Renal cortex interstitium (tissue), 15 donors: ENCODE measurements around the gene C2orf76. TPM values are rescaled to one million over a fixed set of nuclear protein-coding genes. Genes with fewer than 3 reads are reported as not detected.
"Not testable (repeated sequence)": the region's sequence is repeated elsewhere in the genome, so short reads cannot be mapped to it uniquely, and the experiment has no call there.

ENCODE experiments used
- DNase-seq, 11 donors: peaks; one replicate each; pipeline ENCODE4 v3.0.0-alpha.2; 2013; ENCODE audit warnings: low read depth in 9 of 11, low spot score in 4 of 11; ENCODE audit errors: extremely low read depth in 1 of 11
- long read RNA-seq, 16 experiments: transcript quantifications; one replicate each; lab custom pipeline, GENCODE V29; 2026
- polyA plus RNA-seq, 3 donors: library from polyadenylated mRNA; unstranded; fragments of 120-200 nt; gene quantifications; one replicate each; pipeline ENCODE4 v1.2.1, GENCODE V29; 2013; ENCODE audit not compliant: insufficient read length in 3 of 3

C2orf76 gene
- 10 to 100 TPM; 14.8 to 25.6 (median 17.9) TPM for polyA plus RNA-seq
- long read RNA-seq, donor 1, partial matches to known transcripts: 71 of 419 reads
- long read RNA-seq, donor 1, other reads (novel, unspliced or antisense): 345 of 419 reads
- long read RNA-seq, donor 2, transcript C2orf76-201 (6 exons, 676 nt): major isoform, 5 of 408 reads
- long read RNA-seq, donor 2, partial matches to known transcripts: 80 of 408 reads
- long read RNA-seq, donor 2, other reads (novel, unspliced or antisense): 322 of 408 reads
- long read RNA-seq, donor 3, transcript C2orf76-201 (6 exons, 676 nt): major isoform, 8 of 562 reads
- long read RNA-seq, donor 3, partial matches to known transcripts: 548 of 562 reads
- long read RNA-seq, donor 3, other reads (novel, unspliced or antisense): 6 of 562 reads
- long read RNA-seq, donor 4, partial matches to known transcripts: 505 of 508 reads
- long read RNA-seq, donor 4, other reads (novel, unspliced or antisense): 0 of 508 reads
- long read RNA-seq, donor 5: 0 reads
- long read RNA-seq, donor 6, transcript C2orf76-201 (6 exons, 676 nt): major isoform, 5 of 389 reads
- long read RNA-seq, donor 6, partial matches to known transcripts: 379 of 389 reads
- long read RNA-seq, donor 6, other reads (novel, unspliced or antisense): 5 of 389 reads
- long read RNA-seq, donor 7, transcript C2orf76-201 (6 exons, 676 nt): major isoform, 6 of 661 reads
- long read RNA-seq, donor 7, partial matches to known transcripts: 647 of 661 reads
- long read RNA-seq, donor 7, other reads (novel, unspliced or antisense): 7 of 661 reads
- long read RNA-seq, donor 8, transcript C2orf76-201 (6 exons, 676 nt): major isoform, 7 of 938 reads
- long read RNA-seq, donor 8, partial matches to known transcripts: 919 of 938 reads
- long read RNA-seq, donor 8, other reads (novel, unspliced or antisense): 12 of 938 reads
- long read RNA-seq, donor 9, partial matches to known transcripts: 82 of 412 reads
- long read RNA-seq, donor 9, other reads (novel, unspliced or antisense): 329 of 412 reads
- long read RNA-seq, donor 10, transcript C2orf76-201 (6 exons, 676 nt): major isoform, 5 of 555 reads
- long read RNA-seq, donor 10, partial matches to known transcripts: 542 of 555 reads
- long read RNA-seq, donor 10, other reads (novel, unspliced or antisense): 8 of 555 reads
- long read RNA-seq, donor 11, partial matches to known transcripts: 310 of 314 reads
- long read RNA-seq, donor 11, other reads (novel, unspliced or antisense): 0 of 314 reads
- long read RNA-seq, donor 12, partial matches to known transcripts: 462 of 463 reads
- long read RNA-seq, donor 12, other reads (novel, unspliced or antisense): 0 of 463 reads
- long read RNA-seq, donor 13, transcript C2orf76-201 (6 exons, 676 nt): major isoform, 10 of 858 reads
- long read RNA-seq, donor 13, partial matches to known transcripts: 833 of 858 reads
- long read RNA-seq, donor 13, other reads (novel, unspliced or antisense): 14 of 858 reads
- long read RNA-seq, donor 14, partial matches to known transcripts: 712 of 722 reads
- long read RNA-seq, donor 14, other reads (novel, unspliced or antisense): 6 of 722 reads
- long read RNA-seq, donor 15: 0 reads
- long read RNA-seq, donor 16, transcript C2orf76-201 (6 exons, 676 nt): major isoform, 15 of 1,183 reads
- long read RNA-seq, donor 16, partial matches to known transcripts: 1,144 of 1,183 reads
- long read RNA-seq, donor 16, other reads (novel, unspliced or antisense): 22 of 1,183 reads

DNA sequence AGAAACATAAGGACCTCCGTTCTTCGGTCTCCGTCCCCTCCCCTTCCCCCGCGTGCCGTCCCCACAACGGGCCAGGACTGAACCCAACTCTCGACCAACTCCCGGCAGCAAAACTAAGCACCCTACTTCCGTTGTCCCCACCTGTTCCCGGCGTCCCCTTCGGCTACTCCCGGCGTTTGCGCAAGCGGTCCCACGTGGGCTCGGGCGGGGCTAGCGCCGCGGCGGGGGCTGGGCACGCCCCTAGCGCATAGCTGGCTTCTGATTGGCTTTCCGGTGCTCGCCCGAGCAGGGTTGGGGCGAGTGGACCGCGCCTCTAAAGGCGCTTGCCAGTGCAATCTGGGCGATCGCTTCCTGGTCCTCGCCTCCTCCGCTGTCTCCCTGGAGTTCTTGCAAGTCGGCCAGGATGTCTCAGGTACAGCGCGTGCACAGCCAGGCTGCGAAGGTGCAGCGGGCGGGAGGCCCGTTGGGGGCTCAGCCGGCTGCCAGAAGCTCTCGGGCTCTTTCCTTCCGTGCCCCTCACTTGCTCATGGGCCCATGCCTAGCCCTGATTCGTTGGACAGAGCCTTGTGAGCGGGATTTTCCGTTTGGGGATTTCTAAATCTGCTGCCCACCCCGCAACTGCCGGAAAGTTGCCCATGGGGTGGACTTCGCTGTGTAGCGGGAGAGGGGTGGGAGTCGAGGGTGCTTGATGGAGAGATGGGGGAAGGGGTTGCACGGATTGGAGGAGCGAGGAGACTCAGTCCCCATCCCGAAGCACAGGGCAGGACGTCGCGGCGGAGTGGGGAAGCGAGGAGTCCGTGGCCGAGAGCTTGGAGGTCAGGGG, at the start of gene C2orf76, which contains the start of gene DBI:
TSS of gene C2orf76 (minus strand) at position 186 of the 823 bp plus-strand sequence. CDS start 26,875 bp downstream, outside the sequence.
TSS of gene DBI (plus strand) at position 329 of the 823 bp plus-strand sequence. CDS start at position 404, 75 bp downstream.
- peak; percentile 85 to 94 (median 89) for DNase-seq

- DNase-seq: no peak
Observed at GRCh38 chr2:119415630-119416029, 49.0 kb upstream of the C2orf76 start.

GRCh38 chr2:119414894-119415293, 48.3 kb upstream of the C2orf76 start:
- DNase-seq: no peak

DNA sequence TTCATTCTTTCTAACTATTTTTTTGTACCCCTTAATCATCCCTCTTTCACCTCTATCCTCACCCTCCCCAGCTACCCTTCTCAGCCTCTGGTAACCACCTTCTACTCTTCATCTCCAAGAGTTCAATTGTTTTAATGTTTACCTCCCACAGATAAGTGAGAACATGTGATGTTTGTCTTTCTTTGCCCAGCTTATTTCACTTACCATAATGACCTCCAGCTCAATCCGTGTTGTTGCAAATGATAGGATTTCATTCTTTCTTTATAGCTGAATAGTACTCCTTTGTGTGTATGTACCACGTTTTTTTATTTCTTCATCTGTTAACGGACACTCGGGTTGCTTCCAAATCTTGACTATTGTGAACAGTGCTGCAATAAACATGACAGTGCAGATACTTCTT, 42.9 kb upstream of the C2orf76 start:
- no peak for DNase-seq

GRCh38 chr2:119408221-119408619, 41.6 kb upstream of the C2orf76 start:
- no peak for DNase-seq

DNA sequence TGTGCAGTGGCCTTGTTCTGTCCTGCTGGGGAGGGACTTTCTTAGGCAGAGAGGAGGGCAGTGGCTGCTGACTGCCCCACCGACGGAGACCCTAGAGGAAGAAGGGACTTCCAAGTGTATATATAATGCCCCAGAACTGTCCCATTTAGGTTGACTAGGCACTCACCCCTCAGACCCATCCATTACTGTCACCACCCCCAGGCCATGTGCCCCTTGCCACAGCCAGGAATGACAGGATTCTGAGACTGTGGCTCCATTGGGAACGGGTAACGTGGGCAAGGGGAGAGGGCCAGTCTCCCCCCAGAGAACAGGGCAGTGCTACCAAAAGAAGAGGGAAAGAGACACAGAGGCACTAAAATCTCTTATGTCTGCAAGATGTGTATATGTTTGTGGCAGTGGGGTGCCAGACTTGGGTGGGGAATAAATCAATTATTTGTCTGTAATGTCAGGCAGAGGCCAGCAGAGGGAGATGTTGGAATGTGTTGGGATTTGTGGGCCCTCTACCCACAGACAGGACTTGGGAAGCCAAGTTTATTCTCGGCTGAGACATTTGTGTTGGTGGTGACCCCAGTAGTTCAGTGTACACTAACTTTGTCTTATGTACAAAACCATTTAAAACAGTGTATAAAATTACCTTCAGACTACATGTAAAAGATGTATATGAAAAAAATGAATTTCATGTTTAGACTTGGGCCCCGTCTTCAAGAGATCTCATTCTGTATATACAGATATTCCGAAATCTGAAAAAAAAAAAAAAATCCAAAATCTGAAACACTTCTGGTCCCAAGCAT, 41.0 kb upstream of the C2orf76 start:
- DNase-seq: peak in 2 of 11 donors; percentile 36 to 61

DNA sequence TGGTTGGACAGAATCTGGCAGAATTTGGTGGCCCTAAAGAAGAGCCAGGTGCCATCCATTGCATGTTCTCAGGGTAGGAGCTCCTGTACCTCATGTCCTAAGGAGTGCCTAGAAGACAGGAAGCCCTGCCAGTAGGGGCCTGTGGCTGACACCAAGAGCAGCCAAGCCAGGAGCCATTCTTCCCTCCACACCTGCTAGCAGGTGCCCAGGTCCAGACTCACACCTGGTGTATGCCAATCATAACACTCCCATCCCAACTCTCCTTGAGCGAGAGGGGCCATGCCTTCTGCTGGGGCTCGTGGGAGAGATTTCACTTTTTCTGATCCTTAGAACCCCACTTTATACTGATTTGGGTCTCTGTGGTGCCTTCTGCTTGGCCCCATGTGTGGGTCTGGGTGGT, 38.5 kb upstream of the C2orf76 start:
- no peak for DNase-seq

DNA sequence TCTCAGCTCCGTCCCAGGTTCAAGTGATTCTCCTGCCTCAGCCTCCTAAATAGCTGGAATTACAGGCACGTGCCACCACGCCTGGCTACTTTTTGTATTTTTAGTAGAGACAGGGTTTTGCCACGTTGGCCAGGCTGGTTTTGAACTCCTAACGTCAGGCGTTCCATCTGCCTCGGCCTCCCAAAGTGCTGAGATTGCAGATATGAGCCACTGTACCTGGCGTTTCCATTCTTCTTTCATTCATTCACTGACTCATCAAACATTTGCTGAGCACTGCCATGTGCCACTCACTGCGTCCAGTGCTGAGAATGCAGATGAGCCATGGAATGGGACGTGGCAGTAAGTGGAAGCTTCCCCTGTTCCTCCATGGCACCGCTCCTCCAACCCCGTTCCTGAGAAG, 37.0 kb upstream of the C2orf76 start:
- not testable (repeated sequence) for DNase-seq

DNA sequence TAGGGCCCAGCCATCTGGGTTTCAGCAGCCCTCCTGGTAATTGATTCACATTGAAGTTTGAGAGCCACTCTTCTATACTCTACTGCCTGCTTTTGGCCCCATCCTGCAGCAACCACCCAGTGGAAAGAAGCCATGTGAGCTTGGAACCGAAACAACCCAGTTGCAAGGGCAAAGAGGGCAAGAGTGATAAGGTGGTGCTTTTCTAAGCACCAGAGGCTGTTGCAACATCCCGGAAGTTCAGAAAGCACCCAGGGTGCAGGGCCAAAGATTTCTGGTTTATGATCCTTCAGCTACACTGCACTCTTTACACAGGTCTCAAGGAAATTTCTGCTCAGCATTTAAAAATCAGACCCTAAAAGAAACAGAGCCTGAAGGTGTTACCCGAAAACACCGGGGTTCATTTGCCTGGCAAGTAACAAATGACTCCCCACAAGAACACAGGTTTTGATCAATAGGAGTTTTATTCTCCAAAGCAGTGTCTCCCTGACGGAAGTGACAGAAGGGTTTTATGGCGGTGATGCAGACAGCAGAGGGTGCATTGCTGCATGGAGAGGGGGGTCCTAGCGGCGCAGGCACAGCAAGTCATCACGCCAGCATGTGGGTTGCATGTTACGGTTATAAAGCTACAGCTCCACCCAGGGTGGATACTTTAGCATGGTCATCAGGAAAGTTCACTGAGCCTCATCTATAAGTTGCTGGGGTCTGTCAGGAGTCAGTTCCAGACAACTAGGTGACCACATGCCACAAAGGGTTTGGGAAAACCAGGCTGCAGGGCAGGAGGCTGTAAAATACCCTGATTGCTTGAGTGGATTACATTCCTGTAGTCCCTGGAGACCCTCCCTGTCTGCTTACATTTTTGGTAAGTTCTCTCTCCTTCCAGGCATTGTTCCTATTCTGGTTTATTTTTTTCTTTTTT, 36.3 kb upstream of the C2orf76 start:
- DNase-seq: no peak

- no peak for DNase-seq
Observed at GRCh38 chr2:119402106-119402505, 35.5 kb upstream of the C2orf76 start.

DNA sequence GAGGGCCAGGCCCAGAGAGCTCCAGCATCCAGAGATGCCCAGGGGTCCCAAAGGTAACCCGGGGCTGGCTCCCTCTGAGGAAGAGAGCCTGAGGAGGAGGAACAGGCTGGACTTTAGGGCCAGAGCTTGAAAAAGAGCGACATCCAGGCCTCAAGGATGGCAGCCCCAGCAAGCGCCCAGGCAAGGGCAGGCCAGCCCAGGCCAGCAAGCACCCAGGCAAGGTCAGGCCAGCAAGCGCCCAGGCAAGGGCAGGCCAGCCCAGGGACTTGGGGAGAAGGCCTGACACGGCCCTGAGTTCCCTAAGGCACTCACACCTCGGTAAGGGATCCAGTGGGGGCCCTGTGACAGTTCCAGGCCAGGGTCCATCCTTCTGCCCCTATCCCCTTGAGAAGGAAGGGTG, 30.6 kb upstream of the C2orf76 start:
- no peak for DNase-seq

DNA sequence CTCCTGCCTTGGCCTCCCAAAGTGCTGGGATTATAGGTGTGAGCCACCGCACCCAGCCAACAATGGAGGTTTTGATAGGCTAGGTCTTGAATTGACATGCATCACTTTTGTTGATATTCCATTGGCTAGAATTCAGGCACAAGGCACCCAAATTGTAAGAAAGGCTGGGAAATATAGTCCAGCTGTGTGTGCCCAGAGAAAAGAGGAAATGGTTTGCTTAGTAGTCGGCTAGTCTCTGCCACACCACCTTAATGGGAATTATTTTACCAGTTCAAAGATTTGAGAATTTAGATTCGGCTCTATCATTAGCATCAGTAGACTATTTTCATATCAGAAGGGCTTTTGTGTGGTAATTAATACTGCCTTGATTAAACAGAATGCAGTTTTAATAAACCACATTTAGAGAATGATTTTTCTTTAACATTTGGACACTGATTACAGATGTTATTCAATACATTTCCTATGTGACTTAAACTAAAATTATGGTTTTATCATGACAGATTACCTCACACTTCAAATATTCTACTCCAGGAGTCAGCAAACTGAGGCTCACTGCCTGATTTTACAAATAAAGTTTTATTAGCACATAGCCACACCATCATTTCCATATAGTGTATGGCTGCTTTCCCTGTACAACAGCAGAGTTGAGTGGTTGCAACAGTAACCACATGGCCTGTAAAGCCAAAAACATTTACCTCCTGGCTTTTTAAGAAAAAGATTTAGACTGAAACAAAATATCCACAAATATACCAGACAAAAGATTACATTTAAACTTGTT, 27.5 kb upstream of the C2orf76 start:
- no peak for DNase-seq

DNA sequence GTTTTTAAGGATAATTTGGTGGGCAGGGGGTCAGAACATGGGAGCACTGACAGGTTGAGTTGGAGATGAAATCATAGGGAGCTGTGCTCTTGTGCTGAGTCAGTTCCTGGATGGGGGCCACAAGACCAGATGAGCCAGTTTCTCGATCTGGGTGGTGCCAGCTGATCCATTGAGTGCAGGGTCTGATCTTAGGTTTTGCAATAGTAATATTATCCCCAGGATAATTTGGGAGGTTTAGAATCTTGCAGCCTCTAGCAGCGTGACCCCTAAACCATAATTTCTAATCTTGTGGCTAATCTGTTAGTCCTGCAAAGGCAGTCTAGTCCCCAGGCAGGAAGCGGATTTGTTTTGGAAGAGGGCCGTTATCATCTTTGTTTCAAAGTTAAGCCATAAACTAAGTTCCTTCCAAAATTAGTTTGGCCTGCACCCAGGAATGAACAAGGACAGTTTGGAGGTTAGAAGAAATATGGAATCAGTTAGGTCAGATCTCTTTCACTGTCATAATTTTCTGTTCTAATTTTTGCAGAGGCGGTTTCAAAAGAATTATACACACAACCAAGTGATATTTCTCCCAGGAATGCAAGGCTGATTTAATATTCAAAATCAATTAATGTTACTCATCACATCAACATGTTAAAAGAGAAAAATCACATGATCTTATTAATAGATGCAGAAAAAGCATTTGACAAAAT, 23.1 kb upstream of the C2orf76 start:
- DNase-seq: no peak
